ENCODE measurements around the gene LCMT1.

GRCh38 chr16:25177831-25178688, 66.5 kb downstream of the LCMT1 start:
- no peak for TF ChIP-seq POLR2A (IDR thresholded peaks at IDR 0.05)
- no peak for TF ChIP-seq EP300 (IDR thresholded peaks at IDR 0.05)

Data from ovary (tissue), 1 donor.